ENCODE results near the gene BEST2.
A peak's percentile ranks its signal among the peaks of the same experiment; 100 is the strongest.

BEST2 gene

DNA sequence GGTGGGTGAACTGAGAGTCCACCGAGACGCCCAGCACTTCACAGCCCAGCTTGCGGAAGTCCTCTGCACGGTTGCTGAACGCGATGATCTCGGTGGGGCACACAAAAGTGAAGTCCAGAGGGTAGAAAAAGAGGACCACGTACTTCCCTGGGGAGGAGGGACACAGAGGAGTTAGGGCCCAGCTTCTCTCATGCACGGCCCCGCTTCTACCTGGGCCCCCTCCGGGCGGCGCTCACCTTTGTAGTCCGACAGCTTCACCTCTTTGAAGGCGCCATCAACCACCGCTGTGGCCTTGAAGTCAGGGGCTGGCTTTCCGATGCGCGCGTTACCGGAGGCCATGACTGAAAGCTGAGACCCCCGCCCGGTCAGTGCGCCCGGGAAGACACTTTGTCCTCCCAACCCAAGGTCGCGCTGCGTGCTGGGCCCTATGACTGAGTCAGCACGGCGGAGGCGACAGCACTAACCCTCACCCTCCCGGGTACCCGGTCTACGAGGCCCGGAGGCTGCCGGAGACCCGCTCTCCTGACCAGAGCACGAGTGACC, 49.4 kb downstream of the BEST2 start:
- DNase-seq (ENCODE audit: low read depth in 2 of 2): no peak

DNA sequence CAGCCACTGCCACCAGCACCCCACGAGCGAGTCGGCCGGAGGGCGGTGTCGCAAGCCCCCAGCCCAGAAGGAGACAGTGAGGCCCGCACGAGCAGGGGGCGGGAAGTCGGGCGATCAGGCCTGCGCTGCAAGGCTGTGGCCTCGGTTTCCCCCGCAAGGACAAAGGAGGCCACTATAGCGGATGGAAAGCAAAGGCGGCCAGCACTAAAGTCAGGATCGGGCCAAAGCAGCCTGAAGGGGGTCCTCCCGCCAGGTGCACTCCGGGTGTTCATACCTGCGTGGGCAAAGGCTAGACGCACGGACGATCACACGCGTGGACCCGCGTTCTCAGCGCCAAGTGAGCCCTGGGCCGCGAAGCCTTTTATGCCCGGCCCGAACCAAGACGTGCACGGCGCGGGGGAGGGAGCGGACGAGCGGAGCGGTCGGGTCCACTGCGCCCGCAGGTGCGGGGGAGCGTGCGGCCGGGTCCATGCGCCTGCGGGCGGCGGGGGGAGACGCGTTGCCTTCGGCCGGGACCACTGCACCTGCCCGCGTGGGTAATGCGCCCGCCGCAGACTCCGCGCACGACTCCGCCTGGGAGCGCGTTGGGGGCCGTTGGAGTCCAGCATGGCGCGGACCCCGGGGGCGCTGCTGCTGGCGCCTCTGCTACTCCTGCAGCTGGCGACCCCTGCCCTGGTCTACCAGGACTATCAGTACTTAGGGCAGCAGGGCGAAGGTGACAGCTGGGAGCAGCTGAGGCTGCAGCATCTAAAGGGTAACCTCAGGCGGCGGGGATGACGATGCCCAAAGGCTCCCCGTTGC, 50.1 kb downstream of the BEST2 start, which contains the start of the genes PRDX2 and THSD8:
Gene PRDX2, minus strand, starts transcription at position 335 of the 801 bp plus-strand sequence. CDS start 539 bp downstream, outside the sequence.
Gene THSD8, plus strand, starts transcription at position 604 of the 801 bp plus-strand sequence. Its CDS starts 3 bp downstream, at position 607.
- DNase-seq (ENCODE audit: low read depth in 2 of 2): no peak

DNA sequence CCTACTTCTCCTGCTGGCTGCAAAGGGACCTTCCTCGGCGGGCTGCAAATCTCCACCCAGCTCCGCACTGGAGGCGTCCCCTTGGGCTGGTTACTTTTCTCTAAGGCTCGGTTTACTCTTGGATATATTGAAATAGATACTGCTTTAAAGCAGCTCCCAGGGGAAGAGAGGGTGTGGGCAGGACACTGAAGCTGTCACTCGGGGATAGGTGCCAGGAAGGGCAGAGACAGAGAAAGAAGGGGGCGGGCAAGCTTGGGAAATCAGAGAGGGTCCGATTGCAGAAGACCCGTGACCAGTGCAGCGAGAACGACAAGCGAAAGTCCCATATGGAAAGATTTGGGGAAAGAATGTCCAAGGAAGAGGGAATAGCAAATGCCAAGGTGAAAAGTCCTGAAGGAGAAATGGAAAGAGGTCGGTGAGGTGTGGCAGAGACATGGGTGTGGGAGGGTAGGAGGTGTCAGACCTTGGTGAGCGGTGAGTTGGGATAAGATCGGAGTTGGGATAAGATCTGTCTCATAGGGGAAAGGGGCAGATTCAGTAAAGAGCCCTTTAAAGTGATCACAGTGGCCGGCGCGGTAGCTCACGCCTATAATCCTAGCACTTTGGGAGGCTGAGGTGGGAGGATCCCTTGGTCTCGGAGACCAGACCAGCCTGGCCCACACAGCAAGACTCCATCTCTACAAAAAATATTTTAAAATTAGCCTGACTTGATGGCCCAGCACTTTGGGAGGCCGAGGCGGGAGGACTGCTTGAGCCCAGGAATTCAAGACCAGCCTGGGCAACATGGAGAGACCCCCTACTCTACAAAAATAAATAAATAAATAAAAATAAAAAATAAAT, 50.9 kb downstream of the BEST2 start:
- no peak for DNase-seq (ENCODE audit: low read depth in 2 of 2)

DNA sequence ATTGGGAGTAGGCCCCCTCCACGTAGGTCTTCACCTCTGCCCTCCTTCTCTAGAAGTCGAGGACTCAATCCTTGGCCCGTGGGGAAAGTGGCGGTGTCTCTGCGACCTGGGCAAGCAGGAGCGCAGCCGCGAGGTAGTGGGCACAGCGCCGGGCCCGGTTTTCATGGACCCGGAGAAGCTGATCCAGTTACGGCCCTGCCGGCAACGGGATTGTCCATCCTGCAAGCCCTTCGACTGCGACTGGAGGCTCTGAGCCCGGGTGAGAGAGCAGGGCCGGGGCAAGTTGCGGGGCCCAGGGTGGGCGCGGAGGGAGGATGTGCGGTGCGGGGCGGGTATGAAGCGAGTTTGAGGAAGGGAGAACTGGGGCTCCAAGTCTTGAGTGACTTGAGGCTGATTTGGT, 52.5 kb downstream of the BEST2 start:
- DNase-seq (ENCODE audit: low read depth in 2 of 2): no peak

DNA sequence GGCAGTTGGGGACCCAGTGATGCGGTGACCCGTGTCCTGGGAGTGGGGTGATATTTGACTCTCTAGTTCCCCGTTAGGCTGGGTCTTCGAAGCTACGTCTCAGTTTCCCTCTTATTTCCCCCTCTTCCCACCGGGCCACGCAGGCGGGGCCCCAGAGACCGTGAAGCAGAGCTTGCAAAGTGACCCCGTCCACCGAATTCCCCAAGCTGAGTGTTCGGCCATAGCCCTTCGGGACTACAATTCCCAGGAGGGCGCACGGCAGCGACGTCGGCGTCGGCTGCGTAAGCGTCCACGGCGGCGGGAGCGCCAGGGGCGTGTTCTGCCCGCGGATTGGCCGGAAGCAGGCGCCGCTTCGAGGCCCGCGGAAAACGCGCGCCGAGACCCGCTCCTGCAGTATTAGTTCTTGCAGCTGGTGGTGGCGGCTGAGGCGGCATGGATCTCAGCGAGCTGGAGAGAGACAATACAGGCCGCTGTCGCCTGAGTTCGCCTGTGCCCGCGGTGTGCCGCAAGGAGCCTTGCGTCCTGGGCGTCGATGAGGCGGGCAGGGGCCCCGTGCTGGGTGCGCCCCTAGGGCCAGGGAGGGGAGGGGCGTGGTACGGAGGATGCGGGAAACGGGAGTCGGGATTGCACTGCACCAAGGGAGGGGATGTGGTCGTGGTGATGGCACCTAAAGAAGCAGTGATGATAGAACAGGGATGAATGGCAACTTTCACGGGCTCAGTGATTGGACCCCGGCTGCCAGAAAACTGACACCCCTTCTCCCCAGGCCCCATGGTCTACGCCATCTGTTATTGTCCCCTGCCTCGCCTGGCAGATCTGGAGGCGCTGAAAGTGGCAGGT, 54.9 kb downstream of the BEST2 start, which contains the start of gene RNASEH2A:
Gene RNASEH2A, plus strand, starts transcription at position 343 of the 840 bp plus-strand sequence. Its CDS starts 90 bp downstream, at position 433.
- peak; percentile 66 to 76 for DNase-seq (ENCODE audit: low read depth in 2 of 2)

Measured in stimulated activated CD8-positive, alpha-beta memory T cell treated with anti-CD3 and anti-CD28 coated beads, Interleukin-15, amount 100 ng/mL, for 4 hours (primary cell).